B cell (primary cell): ENCODE measurements around the gene FANCI.

ENCODE experiments used
- CTCF ChIP-seq: fragments of 200-600 bp; IDR thresholded peaks from one replicate; pipeline ENCODE4 v1.8.0; 2022; ENCODE audit warnings: antibody characterized with exemption, mild to moderate bottlenecking
- EZH2 ChIP-seq: IDR thresholded peaks from 2 replicates; pipeline ENCODE4 v1.6.1; 2012; ENCODE audit warnings: borderline replicate concordance, low read depth, mild to moderate bottlenecking, moderate library complexity, low read length; ENCODE audit not compliant: insufficient read depth, poor library complexity, severe bottlenecking

GRCh38 chr15:89330881-89331595, 87.3 kb downstream of the FANCI start:
- TF ChIP-seq CTCF (no peak), EZH2 (no peak)
